G401 (cell line): ENCODE measurements around the gene CTPS2. TPM values are rescaled to one million over a fixed set of nuclear protein-coding genes. Genes with fewer than 3 reads are reported as not detected.
"Not testable (repeated sequence)": the region's sequence is repeated elsewhere in the genome, so short reads cannot be mapped to it uniquely, and the experiment has no call there.

ENCODE experiments used
- DNase-seq: peaks from one replicate; pipeline ENCODE4 v3.0.0-alpha.2; 2015; ENCODE audit warnings: low spot score
- in situ Hi-C: cut with HindIII; loops from 2 replicates; pipeline ENCODE4 v1.10.0; 2016; ENCODE audit warnings: low sequenced_read_pairs, mixed read lengths
- total RNA-seq: library from RNA; depleted of rRNA; stranded (reverse); fragments of >200 nt; shearing (Covaris generic); gene quantifications from 2 replicates; pipeline ENCODE4 v1.2.3, GENCODE V29; 2014

Gene CTPS2
- total RNA-seq, 1 experiment from 2014 or later = 20.5 TPM

DNA sequence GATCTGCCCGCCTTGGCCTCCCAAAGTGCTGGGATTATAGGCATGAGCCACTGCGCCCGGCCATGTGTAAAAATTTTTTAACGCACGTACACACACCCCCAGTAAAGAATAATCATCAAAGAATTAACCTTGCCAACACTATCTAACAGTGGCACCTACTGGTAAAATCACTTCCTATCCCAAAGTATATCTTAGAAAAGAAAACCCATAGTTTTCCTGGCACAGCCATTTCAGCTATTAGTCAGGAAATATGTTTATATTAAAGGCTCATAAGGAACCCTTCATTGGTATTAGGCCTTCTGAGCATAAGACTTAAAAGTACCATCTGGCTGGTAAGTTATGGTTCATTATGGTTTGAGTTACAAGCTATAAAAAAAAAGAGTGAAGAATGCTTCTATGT is 48.4 kb downstream of the CTPS2 start:
- in situ Hi-C loops = no loop called here
- DNase-seq = no peak

DNA sequence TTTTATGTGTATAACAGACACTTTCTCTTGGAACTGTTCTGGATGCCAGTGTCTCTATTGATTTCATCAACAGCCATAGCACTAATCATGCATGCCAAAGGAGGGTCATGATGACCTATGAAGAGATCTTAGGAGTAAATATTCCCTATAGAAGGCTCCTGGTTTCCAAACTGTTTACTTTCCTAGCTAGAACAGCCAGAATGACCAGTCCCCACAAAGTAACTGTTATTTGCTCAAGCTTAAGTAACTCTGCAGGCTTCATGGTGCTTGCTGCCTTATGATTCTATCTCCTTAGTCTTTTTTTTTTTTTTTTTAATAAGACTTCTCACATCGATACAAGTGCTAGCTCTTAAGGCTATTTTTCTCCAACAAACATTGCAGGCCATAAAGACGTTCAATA is 50.1 kb downstream of the CTPS2 start:
- in situ Hi-C loops = no loop called here

DNA sequence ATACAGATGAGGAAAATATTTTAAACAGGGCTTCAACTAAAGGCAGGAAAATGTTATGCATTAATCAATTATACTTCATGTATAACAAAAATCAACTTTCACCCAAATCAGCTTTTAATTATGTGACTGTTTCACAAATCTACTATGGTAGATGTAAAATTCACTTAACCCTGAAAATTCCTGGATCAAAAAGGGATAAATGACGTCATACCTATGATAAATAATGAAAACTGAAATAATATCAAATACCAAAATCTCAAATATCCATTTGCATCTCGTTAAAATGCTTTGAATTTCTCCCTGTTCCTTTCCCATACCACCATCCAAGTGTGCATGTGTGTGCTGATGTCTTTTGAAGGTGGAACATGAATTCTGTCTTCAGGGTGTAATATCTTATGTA is 51.0 kb downstream of the CTPS2 start:
- no peak for DNase-seq
- in situ Hi-C loops = no loop called here

More for the DNA sequence above, 50.1 kb downstream of the CTPS2 start:
- DNase-seq = no peak

DNA sequence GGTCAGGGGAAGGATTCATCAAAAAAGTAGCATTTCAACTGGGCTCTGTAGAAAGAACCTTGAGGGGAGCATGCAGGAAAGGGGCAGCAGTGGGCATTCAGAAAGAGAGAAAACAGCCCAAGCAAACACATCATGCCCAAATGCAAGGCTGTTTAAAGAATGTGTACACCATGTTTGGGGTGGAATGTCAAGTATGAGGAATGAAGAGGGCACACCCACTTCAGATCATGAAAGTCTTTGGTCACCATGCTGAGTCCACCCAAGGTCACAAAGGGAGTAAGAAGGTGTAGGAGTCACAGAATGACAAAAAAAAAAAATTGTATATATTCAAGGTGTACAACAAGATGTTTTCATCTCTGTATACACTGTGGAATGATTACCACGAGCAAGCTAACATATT is 53.1 kb downstream of the CTPS2 start:
- DNase-seq = no peak
- in situ Hi-C loops = no loop called here

DNA sequence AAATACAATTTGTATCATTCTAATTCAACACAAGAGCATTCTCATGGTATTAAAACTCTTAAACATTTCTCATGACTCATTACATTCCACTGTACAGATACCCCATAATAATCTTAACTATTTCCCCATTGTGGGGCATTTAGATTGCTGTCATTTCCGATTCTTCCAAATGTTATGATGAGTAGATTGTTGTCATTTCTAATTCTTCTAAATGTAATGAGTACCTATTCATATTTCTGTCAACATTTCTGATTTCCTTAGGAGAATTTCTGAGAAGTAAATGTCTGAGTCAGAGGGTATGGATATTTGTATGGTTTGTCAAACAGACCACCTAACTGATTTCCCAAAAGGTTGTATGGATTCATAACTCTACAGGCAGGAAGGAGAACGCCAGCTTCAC is 54.2 kb downstream of the CTPS2 start:
- no peak for DNase-seq
- in situ Hi-C loops = no loop called here

DNA sequence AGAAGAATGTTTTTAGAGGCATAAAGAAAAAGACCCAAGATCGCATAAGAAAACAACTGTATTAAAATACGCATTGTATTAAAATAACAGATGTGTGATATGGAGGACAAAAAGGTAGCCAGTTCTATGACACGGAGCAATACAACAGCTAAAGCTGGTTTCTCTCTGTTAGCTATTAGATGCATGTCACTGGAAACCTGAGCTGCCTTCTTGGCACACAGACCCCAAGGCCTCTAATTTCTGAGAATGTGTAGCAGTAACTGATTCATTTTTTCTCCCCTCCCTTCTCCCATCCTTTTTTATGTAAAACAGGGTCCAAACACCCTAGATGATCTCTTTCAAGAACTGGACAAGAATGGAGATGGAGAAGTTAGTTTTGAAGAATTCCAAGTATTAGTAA is 58.4 kb downstream of the CTPS2 start:
- in situ Hi-C loops = no loop called here
- DNase-seq = no peak

DNA sequence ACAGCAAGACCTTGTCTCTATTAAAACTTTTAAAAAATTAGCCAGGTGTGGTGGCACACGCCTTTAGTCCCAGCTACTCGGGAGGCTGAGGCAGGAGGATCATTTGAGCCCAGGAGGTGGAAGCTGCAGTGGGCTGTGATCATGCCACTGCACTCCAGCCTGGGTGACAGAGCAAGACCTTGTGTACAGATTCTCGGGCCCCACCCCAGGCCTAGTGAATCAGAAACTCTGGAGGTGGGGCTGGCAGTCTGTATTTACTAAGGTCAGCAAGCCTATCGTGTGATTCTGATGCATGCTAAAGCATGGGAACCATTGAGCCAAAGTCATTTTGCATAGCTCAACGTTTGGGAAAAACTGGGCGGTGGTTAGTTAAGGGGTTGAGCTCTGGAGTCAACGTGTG is 59.0 kb downstream of the CTPS2 start:
- DNase-seq = no peak
- in situ Hi-C loops = no loop called here

DNA sequence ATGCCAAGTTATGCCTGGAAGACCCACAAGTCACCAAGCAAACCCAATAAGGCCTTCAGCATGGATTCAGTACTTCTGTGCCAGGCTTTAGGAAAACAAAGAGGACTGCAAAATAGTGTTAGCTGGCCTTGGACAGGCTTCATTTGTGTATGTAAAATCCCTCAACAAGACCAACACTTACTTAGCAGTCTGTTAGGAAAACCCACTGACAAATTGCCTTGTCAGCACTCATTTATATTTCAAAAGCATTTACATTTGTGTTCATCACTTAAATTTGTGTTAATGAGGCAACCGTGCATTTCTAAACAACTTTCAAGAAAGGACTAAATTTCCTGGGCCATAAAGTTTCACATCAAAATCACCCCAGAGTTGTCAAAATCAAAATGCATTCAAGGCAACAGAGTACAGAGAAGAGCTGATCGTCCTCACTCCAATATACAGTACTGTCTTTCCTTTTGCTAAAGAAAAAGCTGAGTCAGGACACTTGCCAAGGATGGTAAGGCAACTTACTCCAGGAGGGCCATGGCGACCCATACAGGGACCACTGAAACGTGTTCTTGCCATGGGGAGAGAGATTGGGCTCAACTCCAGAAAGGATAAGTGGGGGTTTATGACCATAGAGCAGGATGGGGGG is 61.0 kb downstream of the CTPS2 start:
- in situ Hi-C loops = no loop called here
- DNase-seq = no peak

DNA sequence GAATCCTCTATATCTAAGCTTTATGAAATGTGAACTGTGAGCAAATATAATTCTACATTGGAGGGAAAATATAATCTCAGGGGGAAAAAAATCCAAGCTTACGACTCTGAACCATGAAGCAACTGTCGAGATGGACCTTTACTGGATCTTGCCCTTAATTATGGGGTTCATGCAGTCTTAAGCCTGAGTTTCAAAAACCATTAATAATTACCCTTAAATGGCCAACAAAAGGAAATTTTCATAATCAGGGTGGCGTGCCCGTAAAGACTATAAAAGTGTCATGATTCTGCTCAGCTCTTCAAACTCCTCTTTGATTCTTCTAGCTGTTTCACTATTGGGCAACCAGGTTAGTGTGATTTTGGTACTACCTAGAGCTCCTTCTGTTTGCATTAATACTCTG is 62.6 kb downstream of the CTPS2 start, which contains the start of gene S100G:
Gene S100G, plus strand, starts transcription at position 301 of the 400 bp plus-strand sequence. CDS start 849 bp downstream, outside the sequence.
- in situ Hi-C loops = no loop called here
- no peak for DNase-seq

DNA sequence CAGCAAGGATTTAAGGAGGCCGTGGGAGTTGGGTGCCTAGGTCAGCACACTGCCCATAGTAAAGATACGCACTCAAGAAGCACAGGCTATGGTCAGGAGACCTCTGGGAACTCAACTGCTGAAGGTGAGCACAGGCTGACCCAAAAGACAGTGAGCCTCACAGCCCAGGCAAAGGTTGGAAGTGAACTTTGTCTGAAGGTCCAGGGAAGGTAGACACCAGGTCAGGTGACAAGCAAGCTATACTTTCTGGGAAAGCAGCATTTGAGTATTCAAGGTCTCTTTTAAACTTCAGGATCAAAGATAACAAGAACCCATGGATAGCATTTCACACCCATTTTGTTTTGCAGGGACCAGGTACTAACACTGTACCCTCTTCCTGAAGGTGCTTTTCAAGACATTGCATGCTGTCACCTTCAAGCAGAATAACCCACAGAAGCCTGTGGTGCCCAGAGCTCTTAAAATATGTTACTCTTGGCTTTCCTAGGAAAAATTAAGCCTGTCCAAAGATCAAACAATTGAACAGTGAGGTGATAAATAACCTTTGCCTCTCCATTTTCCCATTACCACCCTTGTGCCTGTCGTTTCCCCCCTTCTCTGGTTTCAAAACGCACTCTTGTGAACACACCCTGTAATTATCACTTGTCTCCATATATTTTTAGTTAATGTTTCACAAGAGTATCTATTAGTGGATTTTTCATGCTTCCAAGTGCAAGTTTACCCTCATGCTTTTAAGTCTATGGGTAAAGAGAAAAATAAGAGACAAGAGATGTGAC is 65.9 kb downstream of the CTPS2 start:
- DNase-seq = no peak
- in situ Hi-C loops = no loop called here

DNA sequence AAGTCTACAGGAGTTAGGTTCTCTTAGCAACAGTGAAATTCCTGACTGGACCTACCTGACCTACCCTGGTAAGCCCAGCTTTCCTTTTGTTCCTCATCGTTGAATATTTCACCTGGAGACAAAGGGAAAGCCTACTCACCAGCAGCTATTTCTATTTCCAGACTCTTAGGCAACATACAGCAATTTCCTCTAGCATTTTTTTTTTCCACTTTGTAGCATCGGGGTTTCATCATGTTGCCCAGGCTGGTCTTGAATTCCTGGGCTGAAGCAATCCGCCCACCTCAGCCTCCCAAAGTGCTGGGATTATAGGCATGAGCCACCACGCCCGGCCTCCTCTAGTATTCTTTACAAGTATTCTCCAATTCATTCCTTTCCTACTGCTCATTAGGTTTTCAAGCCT is 69.3 kb downstream of the CTPS2 start:
- in situ Hi-C loops = no loop called here
- DNase-seq = no peak

DNA sequence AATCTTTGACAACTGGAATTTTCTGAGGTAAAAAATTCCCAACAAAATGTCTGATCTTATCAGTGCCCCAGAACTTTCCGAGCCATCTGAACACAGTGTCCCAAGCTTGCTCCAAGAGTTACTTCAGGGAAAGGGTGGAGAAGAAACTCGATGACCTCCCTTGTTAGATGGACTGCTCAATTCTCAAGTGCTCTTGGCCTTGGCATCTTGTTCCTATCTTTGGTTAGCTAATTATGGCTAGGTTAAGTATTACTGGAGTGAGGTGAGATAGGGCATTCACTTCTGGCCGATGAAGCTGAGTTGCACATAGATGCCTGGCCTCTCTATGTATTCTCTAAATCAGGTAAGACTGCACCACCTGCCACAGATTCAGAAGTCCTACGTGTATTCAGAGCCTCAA is 71.6 kb downstream of the CTPS2 start:
- in situ Hi-C loops = no loop called here
- no peak for DNase-seq

DNA sequence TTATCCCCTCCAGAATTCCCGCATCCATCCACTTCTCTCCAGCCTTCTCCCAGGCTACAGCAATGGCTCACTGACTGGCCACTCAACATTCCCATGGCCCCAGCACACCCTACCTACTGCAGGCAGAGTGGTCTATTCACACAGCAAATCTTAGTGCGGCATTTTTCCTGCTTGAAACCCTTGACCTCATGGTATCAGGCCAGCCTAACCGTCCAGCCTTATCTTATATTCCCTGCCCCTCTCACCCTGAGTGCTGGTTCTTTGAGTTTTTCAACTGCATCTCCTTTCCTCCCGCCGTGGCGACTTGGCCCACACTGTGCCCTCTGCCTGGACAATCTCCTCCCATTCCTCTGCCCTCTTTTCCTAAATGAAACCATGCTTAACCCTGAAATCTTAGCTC is 72.5 kb downstream of the CTPS2 start:
- no peak for DNase-seq

DNA sequence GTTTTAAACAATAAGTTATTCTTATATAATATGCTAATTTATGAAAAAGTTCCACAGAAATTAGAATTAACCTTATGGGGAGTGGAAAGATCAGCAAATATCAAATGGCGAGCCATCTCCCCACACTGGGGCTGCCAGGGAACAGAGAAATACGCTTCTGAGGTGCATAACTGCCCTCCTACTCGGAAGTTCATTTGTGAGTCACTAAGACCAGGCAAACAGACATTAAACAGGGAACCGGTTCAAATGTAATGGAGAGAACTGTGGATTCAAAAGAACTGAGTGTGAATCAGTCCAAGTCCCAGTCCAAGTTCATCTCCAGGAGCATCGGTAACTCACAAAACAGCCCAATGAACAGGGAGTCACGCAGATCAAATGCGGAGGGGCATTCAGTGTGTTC is 73.9 kb downstream of the CTPS2 start:
- no peak for DNase-seq
- in situ Hi-C loops = no loop called here

More for the DNA sequence above, 72.5 kb downstream of the CTPS2 start:
- in situ Hi-C loops = no loop called here

DNA sequence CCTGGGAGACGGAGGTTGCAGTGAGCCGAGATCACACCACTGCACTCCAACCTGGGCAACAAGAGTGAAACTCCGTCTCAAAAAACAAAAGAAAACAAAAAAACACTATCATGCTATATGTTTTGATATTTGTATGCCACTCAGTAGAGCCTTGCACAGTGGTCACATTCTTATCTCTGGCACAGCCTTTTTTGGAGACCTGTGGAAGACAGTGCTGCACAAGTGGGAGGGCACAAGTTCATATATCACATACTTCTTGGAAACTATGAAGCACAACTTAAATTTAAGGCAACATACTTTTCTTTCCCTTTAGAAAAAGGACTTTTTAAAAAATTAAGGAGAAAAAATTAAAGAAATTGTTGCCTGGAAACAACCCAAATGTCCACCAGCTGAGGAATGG is 76.9 kb downstream of the CTPS2 start:
- no peak for DNase-seq

DNA sequence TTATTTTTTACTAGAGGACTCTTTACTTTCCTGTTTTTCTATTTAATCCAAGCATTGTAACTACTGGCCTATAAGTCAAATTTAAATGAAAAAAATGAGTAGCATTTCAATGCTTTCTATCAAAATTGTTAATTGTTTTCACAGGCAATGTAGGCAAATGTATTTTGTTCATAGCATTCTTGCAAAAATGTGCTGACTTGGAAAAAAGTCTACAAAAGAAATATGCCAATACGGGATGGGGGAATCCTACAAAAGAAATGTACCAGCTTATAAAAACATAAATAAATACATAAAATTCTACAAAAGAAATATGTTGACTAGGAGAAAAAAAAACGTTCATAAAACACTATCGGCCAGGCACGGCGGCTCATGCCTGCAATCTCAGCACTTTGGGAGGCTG is 77.4 kb downstream of the CTPS2 start:
- no peak for DNase-seq
- in situ Hi-C loops = no loop called here

More for the DNA sequence above, 76.9 kb downstream of the CTPS2 start:
- in situ Hi-C loops = no loop called here

DNA sequence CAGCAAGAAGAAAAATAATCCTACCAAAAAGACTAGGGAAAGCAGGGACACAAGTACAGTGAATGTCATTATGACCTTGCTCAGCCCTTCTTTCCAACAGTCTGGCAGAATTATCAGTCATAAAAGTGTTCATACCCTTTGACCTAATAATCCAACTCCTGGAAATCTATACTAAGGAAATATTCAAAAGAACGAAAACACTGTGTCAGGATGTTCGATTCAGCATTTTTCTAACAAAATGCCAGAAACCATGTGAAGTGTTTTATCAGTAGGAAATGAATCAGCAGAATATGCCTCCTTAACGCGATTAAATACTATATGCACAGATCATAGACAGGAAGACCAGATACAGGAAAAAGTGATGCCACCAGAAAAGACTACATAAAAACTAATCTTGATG is 78.7 kb downstream of the CTPS2 start:
- no peak for DNase-seq
- in situ Hi-C loops = no loop called here

DNA sequence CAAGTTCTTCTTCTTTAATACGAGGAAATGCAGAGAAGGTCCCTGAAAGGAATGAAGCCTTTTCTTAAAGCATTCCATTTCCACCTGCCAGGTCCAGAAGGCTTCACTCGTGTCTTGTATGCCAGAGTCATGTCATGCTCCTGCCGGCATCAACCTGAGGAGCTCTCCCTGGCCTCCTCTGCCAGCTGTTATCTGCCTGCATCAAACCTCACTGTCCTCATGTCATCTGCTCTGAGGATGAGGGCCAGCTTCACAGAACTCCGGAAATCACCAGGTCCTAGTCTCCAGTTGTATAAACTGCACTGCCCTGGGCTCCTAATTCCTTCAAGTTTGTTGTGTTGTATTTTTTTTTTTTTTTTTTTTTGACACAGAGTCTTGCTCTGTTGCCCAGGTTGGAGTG is 82.6 kb downstream of the CTPS2 start:
- no peak for DNase-seq
- in situ Hi-C loops = no loop called here

DNA sequence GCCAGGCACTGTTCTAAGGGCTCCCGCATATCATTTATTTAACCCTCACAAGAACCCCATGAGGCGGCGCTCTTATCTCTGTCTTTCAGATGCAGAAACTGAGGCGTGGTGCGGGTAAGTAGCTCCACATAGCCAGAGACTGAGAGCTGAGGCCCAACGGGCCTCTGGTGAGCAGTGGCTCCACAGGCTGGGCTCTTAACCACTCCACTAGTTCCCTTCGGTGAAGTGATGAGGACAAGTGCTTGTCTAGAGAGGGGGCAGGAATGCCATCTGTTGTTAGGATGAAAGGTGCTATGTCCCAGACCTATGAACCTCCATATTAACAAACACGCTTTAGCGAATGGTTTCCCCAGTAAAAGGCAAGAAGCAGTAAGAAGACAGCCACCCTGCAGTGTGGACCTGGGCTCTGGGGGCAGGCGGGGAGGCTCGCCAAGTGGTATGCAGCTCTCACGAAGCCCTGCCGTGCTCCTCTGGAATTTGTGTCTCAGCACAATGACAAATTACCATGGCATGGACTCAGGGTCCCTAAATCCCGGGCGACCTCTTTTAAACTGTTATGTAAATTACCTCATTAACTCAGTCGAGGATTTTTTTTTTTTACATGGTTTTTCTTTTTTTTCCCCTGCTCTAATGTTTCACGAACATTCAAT is 83.4 kb downstream of the CTPS2 start:
- no peak for DNase-seq
- in situ Hi-C loops = no loop called here

DNA sequence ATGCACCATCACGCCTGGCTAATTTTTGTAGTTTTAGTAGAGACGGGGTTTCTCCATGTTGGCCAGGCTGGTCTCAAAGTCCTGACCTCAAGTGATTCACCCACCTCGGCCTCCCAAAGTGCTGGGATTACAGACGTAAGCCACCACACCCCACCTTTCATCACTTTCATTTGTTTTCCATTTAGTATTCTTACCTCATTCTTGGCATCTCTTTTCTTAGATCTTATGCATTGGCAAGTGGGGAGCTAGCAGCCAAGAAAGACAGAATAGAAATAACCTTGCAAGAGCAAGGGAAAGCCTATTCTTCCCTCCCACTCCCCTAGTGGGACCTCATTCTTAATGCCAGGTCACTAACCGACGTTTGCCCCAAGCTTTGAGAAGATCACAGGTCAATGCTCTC is 84.0 kb downstream of the CTPS2 start:
- DNase-seq = not testable (repeated sequence)

More for the DNA sequence above, 84.0 kb downstream of the CTPS2 start:
- in situ Hi-C loops = not testable (repeated sequence)
